HCT116 (cell line): ENCODE results near the gene MEGF8. TPM values are rescaled to one million over a fixed set of nuclear protein-coding genes. Genes with fewer than 3 reads are reported as not detected.

Source experiments
- microRNA-seq: library from miRNA; unstranded; fragments of <30 nt; microRNA quantifications from one replicate; pipeline ENCODE4, GENCODE V29; 2016; ENCODE audit warnings: borderline number of aligned reads
- total RNA-seq: library from RNA; stranded (reverse); gene quantifications from one replicate; pipeline ENCODE4 v1.2.1, GENCODE V29; 2021; ENCODE audit not compliant: unreplicated experiment

The MEGF8 gene
- total RNA-seq, 1 experiment from 2014 or later: 24.0 TPM

Small RNA genes lying within 50 kb of the gene (microRNA-seq; reads per million reads assigned to microRNA genes)
- not detected for gene MIR8077

Other genes with a start within 250 kb of the MEGF8 start
- 24.6 TPM for gene ZNF574, start 249.5 kb upstream of the MEGF8 start, total RNA-seq
- gene POU2F2, start 193.2 kb upstream of the MEGF8 start, total RNA-seq: 0.89 TPM
- gene DEDD2, start 108.0 kb upstream of the MEGF8 start, total RNA-seq: 32.7 TPM
- gene ZNF526, start 105.3 kb upstream of the MEGF8 start, total RNA-seq: 13.1 TPM
- 57.2 TPM for gene GSK3A, start 83.0 kb upstream of the MEGF8 start, total RNA-seq
- 96.1 TPM for gene ERF, start 70.5 kb upstream of the MEGF8 start, total RNA-seq
- 52.0 TPM for gene CIC, start 56.4 kb upstream of the MEGF8 start, total RNA-seq
- 0.93 TPM for gene PRR19, start 23.5 kb upstream of the MEGF8 start, total RNA-seq
- gene PAFAH1B3, start 23.0 kb upstream of the MEGF8 start, total RNA-seq: 110 TPM
- gene TMEM145, start 12.3 kb upstream of the MEGF8 start, total RNA-seq: 7.2 TPM
- 13.9 TPM for gene CNFN, start 64.7 kb downstream of the MEGF8 start, total RNA-seq
- gene LIPE, start 101.8 kb downstream of the MEGF8 start, total RNA-seq: 11.3 TPM
- gene CXCL17, start 117.3 kb downstream of the MEGF8 start, total RNA-seq: 0.32 TPM
- gene CEACAM1, start 202.8 kb downstream of the MEGF8 start, total RNA-seq: 1.2 TPM